GM12878 (cell line): ENCODE data around the gene SEPSECS. TPM values are rescaled to one million over a fixed set of nuclear protein-coding genes. Genes with fewer than 3 reads are reported as not detected.

Experiments used
- ATAC-seq: fragments of 200-7000 bp; cut with Tn5 transposase; 3 replicates; pipeline ENCODE4 v1.9.1; 2020; ENCODE audit warnings: mild to moderate bottlenecking, moderate library complexity
- BruUV-seq: library from RNA; stranded (reverse); fragments of 400-500 nt; replicated peaks from 2 replicates; lab custom pipeline; 2021; lab: Mats Ljungman, UMichigan
- CTCF ChIA-PET: fragments of 300-600 bp; sonication (Branson Sonifier 250); formaldehyde crosslinking; extraction: SDS; loops from one replicate; lab custom pipeline; 2021; ENCODE audit warnings: inconsistent platforms; lab: Yijun Ruan, JAX
- POLR2A ChIA-PET: fragments of 350-600 bp; formaldehyde crosslinking; extraction: SDS; loops from one replicate; lab custom pipeline; 2021; ENCODE audit warnings: inconsistent platforms; lab: Charles Lee
- RAD21 ChIA-PET: fragments of 300-600 bp; sonication (Branson Sonifier 250); formaldehyde crosslinking; loops from one replicate; lab custom pipeline; 2023; ENCODE audit warnings: antibody characterized with exemption; ENCODE audit not compliant: unreplicated experiment; lab: Charles Lee
- SMC1A ChIA-PET: fragments of 300-600 bp; sonication (Branson Sonifier 250); formaldehyde crosslinking; loops from one replicate; lab custom pipeline; 2023; ENCODE audit not compliant: unreplicated experiment, uncharacterized antibody; lab: Charles Lee
- DNase-seq: peaks from one replicate; pipeline ENCODE4 v3.0.0-alpha.2; 2011; ENCODE audit warnings: low read depth, low spot score
- FAIRE-seq: peaks from 3 replicates; lab custom pipeline; 2011; peaks lifted over from hg19 to GRCh38; lab: Jason Lieb, UNC
- H2AFZ ChIP-seq: 2 replicates; pipeline ENCODE4 v1.6.0; 2011; ENCODE audit warnings: low read depth, low read length, control low read depth; ENCODE audit not compliant: control insufficient read depth
- H3K27ac ChIP-seq: 2 replicates; pipeline ENCODE4 v1.5.1; 2011; ENCODE audit warnings: control low read depth; ENCODE audit not compliant: control insufficient read depth, insufficient read depth
- H3K27me3 ChIP-seq, 2 experiments: replicated peaks in 1 of 2; 2 replicates each; pipeline versions ENCODE4 v1.6.0 to v1.6.1; 2011; ENCODE audit warnings: low read length in 1 of 2; ENCODE audit not compliant: control insufficient read depth in 2 of 2, insufficient read depth in 2 of 2
- H3K36me3 ChIP-seq, 2 experiments: 2 replicates each; pipeline ENCODE4 v1.5.1; 2011; ENCODE audit warnings: low read length in 1 of 2; ENCODE audit not compliant: control insufficient read depth in 2 of 2, insufficient read depth in 2 of 2
- H3K4me1 ChIP-seq: 2 replicates; pipeline ENCODE4 v1.6.1; 2011; ENCODE audit warnings: mild to moderate bottlenecking, low read length, moderate library complexity, mixed read lengths; ENCODE audit not compliant: control insufficient read depth, insufficient read depth
- H3K4me2 ChIP-seq: 2 replicates; pipeline ENCODE4 v1.6.0; 2011; ENCODE audit warnings: control low read depth; ENCODE audit not compliant: control insufficient read depth, insufficient read depth
- H3K4me3 ChIP-seq: fragments of 200-600 bp; sonication (generic); 2 replicates; pipeline ENCODE4 v1.5.1; 2016
- H3K79me2 ChIP-seq: 2 replicates; pipeline ENCODE4 v1.6.0; 2011; ENCODE audit warnings: low read length; ENCODE audit not compliant: control insufficient read depth, insufficient read depth
- H3K9ac ChIP-seq: 2 replicates; pipeline ENCODE4 v1.8.0; 2011; ENCODE audit warnings: low read length, control low read depth, mixed read lengths; ENCODE audit not compliant: control insufficient read depth, insufficient read depth
- H3K9me3 ChIP-seq: replicated peaks from 3 replicates; pipeline ENCODE4 v1.5.1; 2011; ENCODE audit warnings: mild to moderate bottlenecking, low read length; ENCODE audit not compliant: control insufficient read depth, insufficient read depth
- H4K20me1 ChIP-seq: 2 replicates; pipeline ENCODE4 v1.6.0; 2011; ENCODE audit not compliant: control insufficient read depth, insufficient read depth
- BRCA1 ChIP-seq: IDR thresholded peaks from 2 replicates; pipeline ENCODE4 v1.6.1; 2011; ENCODE audit warnings: low read depth, low read length, improper control_type of control experiment
- EZH2 ChIP-seq: IDR thresholded peaks from 2 replicates; pipeline ENCODE4 v1.6.1; 2012; ENCODE audit warnings: low read depth, mild to moderate bottlenecking, control low read depth, inconsistent platforms, low read length, borderline replicate concordance; ENCODE audit not compliant: control insufficient read depth
- FOXM1 ChIP-seq: IDR thresholded peaks from 2 replicates; pipeline ENCODE4 v1.6.1; 2012; ENCODE audit warnings: low read depth, mild to moderate bottlenecking, inconsistent platforms, low read length, moderate library complexity
- HCFC1 ChIP-seq: fragments of 150-350 bp; IDR thresholded peaks from 2 replicates; pipeline ENCODE4 v1.6.1; 2014; ENCODE audit warnings: low read length
- JUND ChIP-seq: IDR thresholded peaks from 2 replicates; pipeline ENCODE4 v1.6.1; 2012; ENCODE audit warnings: low read depth, mild to moderate bottlenecking, low read length, improper control_type of control experiment, moderate library complexity
- MYC ChIP-seq: IDR thresholded peaks from 2 replicates; pipeline ENCODE4 v1.6.1; 2011; ENCODE audit warnings: mild to moderate bottlenecking, low read length, moderate library complexity, inconsistent platforms; ENCODE audit not compliant: insufficient read depth, insufficient replicate concordance, insufficient read length, severe bottlenecking
- RB1 ChIP-seq: fragments of 450-650 bp; formaldehyde crosslinking; IDR thresholded peaks from 2 replicates; pipeline ENCODE4 v1.6.1; 2017; ENCODE audit warnings: mild to moderate bottlenecking, borderline replicate concordance
- RUNX3 ChIP-seq: IDR thresholded peaks from 2 replicates; pipeline ENCODE4 v1.6.1; 2012; ENCODE audit warnings: low read length, inconsistent platforms
- SMAD1 ChIP-seq: fragments of 450-650 bp; IDR thresholded peaks from 2 replicates; pipeline ENCODE4 v1.6.1; 2018; ENCODE audit warnings: mild to moderate bottlenecking, low read depth; ENCODE audit not compliant: partially characterized antibody
- SMC3 ChIP-seq: IDR thresholded peaks from 2 replicates; pipeline ENCODE4 v1.6.1; 2011; ENCODE audit warnings: low read length, improper control_type of control experiment, borderline replicate concordance
- SREBF2 ChIP-seq: IDR thresholded peaks from 2 replicates; pipeline ENCODE4 v1.6.1; 2012; ENCODE audit warnings: mild to moderate bottlenecking, low read length
- SRF ChIP-seq, 2 experiments: IDR thresholded peaks; 2 replicates each; pipeline ENCODE4 v1.6.1; 2011; ENCODE audit warnings: low read depth in 2 of 2, low read length in 2 of 2, mild to moderate bottlenecking in 1 of 2, moderate library complexity in 1 of 2
- WGBS: methylation state at CpG from one replicate; pipeline ENCODE4 v1.1.6; 2016; ENCODE audit warnings: low lambda C conversion rate; ENCODE audit not compliant: insufficient replicate concordance, insufficient coverage; ENCODE audit errors: missing lambda C conversion rate; 5-methylcytosine and 5-hydroxymethylcytosine counted together
- in situ Hi-C: fragments of 300-500 bp; cut with MboI; formaldehyde crosslinking; loops from 9 replicates; pipeline ENCODE4 v1.14.3; 2018; ENCODE audit warnings: mixed read lengths
- intact Hi-C: fragments of 100-400 bp; cut with micrococcal nuclease; formaldehyde crosslinking; loops from one replicate; pipeline ENCODE4 v1.14.2; 2022; ENCODE audit not compliant: unreplicated experiment
- polyA plus RNA-seq, 11 experiments: library from polyadenylated mRNA; depleted of rRNA in 4 of 11; unstranded in 6 of 11; stranded (reverse) in 5 of 11; fragments of >200 nt; fragmentation: Nextera tagmentation in 4 of 11; fragmentation: Illumina TruSeq in 1 of 11; extraction: Ambion mirVana in 4 of 11; extraction: Trizol in 1 of 11; gene quantifications; 1 replicate in 1 of 11; 2 replicates in 10 of 11; pipeline versions ENCODE4 v1.2.1 to v1.2.3, GENCODE V29; 2011 to 2016; ENCODE audit warnings: inconsistent platforms in 2 of 11, missing spikeins in 2 of 11, low read depth in 1 of 11
- total RNA-seq, 4 experiments: library from RNA; depleted of rRNA in 3 of 4; stranded (reverse); fragments of >200 nt in 3 of 4; fragmentation: Illumina TruSeq in 1 of 4; extraction: Trizol in 1 of 4; gene quantifications; 2 replicates each; pipeline versions ENCODE4 v1.2.1 to v1.2.3, GENCODE V29; 2013 to 2021
- TF ChIP-seq, protein P1 (sequence below): IDR thresholded peaks from 2 replicates; pipeline ENCODE4 v1.6.1; 2011; ENCODE audit warnings: low read depth, low read length, improper control_type of control experiment, borderline replicate concordance
- TF ChIP-seq, protein P2 (sequence below): fragments of 450-650 bp; formaldehyde crosslinking; IDR thresholded peaks from 2 replicates; pipeline ENCODE4 v1.5.0; 2022; ENCODE audit warnings: mild to moderate bottlenecking, missing genetic modification characterization
- TF ChIP-seq, protein P3 (sequence below): IDR thresholded peaks from 2 replicates; pipeline ENCODE4 v1.6.1; 2012; ENCODE audit warnings: low read depth, low read length, improper control_type of control experiment

Gene SEPSECS
- total and polyA plus RNA-seq, 10 of the 15 experiments (the other 5 are each of a cell fraction or from before 2014, with no cell fraction given): 2.8 to 15.8 (median 7.2) TPM

- TF ChIP-seq, protein P1, sequence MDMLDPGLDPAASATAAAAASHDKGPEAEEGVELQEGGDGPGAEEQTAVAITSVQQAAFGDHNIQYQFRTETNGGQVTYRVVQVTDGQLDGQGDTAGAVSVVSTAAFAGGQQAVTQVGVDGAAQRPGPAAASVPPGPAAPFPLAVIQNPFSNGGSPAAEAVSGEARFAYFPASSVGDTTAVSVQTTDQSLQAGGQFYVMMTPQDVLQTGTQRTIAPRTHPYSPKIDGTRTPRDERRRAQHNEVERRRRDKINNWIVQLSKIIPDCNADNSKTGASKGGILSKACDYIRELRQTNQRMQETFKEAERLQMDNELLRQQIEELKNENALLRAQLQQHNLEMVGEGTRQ: no peak
- TF ChIP-seq SRF (IDR thresholded peaks at IDR 0.05; ENCODE audit: low read depth in 2 of 2, low read length in 2 of 2): no peak
These were observed 22.7 kb upstream of the SEPSECS start (continued) for GRCh38 chr4:25182937-25183336.

DNA sequence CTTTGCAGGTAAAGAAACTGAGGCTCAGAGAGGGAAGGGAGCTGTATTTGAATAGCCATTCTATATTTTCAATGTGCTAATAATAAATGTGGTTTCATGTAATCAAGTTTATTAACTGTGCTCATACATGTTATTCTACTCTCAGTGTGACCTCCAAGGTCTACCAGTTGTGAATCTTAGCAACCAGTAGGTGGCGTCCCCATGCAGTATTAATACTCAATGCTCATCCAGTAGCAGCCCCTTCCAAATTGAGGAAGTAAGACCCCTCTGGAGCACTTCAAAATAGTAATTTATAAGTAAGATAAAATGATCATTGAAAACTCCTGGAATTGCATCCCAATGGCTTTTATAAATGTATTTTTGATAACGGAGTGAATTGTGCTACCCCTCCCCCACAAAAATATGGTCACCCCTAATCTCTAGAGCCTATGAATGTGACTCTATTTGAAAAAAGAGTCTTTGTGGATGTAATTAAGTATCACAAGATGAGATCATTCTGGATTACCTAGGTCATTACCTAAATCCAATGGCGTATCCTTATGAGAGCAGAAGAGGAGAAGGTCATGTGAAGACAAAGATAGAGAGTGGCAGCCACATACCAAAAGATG is 20.4 kb upstream of the SEPSECS start:
- Histone ChIP-seq H2AFZ (no peak overlapping the region), H3K4me3 (no peak overlapping the region), H4K20me1 (no peaks in the 10 kb centered on the region), H3K36me3 (no peaks in the 10 kb centered on the region), H3K9ac (no peak overlapping the region), H3K4me1 (no peaks in the 10 kb centered on the region), H3K27ac (no peak overlapping the region), H3K9me3 (no peaks in the 10 kb centered on the region), H3K79me2 (no peaks in the 10 kb centered on the region), H3K4me2 (no peak overlapping the region), H3K27me3 (no peaks in the 10 kb centered on the region)
- ChIA-PET SMC1A (interaction anchor here (1.0 to 3.1 kb wide), 6 partner anchors 17 to 194 kb away, joined by 3 to 29 read pairs (median 5); no protein-coding TSS in a partner anchor), CTCF (interaction anchor here (0.7 to 5.8 kb wide), 19 partner anchors 13 to 199 kb away, joined by 3 to 92 read pairs (median 5); partner anchors contain the start of genes PI4K2B, SEPSECS and ZCCHC4), RAD21 (interaction anchor here (0.7 to 2.1 kb wide), 5 partner anchors 19 to 187 kb away, joined by 3 to 20 read pairs (median 4); partner anchors contain the start of genes PI4K2B and ZCCHC4), POLR2A (interaction anchor here (1.1 kb wide), 1 partner anchor 18 kb away, joined by 3 read pairs; no protein-coding TSS in a partner anchor)
- ATAC-seq: peak; percentile 99
- FAIRE-seq: no peak
- intact Hi-C loops (loop anchor here (1.0 to 5.0 kb wide), 2 partner anchors 132 to 187 kb away; partner anchors contain the start of gene ZCCHC4), in situ Hi-C loops (loop anchor here (25.0 kb wide), 1 partner anchor 182 kb away; no protein-coding TSS in a partner anchor)
- no TSS peak for BruUV-seq
- WGBS: 50% methylated on average over 3 of the region's 3 CpGs
- no peak for DNase-seq
- no peak for TF ChIP-seq SMAD1
- no peak for TF ChIP-seq RUNX3
- no peak for TF ChIP-seq RB1
- no peak for TF ChIP-seq BRCA1
- no peak for TF ChIP-seq HCFC1
- TF ChIP-seq, protein P2, sequence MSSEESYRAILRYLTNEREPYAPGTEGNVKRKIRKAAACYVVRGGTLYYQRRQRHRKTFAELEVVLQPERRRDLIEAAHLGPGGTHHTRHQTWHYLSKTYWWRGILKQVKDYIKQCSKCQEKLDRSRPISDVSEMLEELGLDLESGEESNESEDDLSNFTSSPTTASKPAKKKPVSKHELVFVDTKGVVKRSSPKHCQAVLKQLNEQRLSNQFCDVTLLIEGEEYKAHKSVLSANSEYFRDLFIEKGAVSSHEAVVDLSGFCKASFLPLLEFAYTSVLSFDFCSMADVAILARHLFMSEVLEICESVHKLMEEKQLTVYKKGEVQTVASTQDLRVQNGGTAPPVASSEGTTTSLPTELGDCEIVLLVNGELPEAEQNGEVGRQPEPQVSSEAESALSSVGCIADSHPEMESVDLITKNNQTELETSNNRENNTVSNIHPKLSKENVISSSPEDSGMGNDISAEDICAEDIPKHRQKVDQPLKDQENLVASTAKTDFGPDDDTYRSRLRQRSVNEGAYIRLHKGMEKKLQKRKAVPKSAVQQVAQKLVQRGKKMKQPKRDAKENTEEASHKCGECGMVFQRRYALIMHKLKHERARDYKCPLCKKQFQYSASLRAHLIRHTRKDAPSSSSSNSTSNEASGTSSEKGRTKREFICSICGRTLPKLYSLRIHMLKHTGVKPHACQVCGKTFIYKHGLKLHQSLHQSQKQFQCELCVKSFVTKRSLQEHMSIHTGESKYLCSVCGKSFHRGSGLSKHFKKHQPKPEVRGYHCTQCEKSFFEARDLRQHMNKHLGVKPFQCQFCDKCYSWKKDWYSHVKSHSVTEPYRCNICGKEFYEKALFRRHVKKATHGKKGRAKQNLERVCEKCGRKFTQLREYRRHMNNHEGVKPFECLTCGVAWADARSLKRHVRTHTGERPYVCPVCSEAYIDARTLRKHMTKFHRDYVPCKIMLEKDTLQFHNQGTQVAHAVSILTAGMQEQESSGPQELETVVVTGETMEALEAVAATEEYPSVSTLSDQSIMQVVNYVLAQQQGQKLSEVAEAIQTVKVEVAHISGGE: no peak
- peak; percentile 72 for TF ChIP-seq SMC3
- no peak for TF ChIP-seq FOXM1
- TF ChIP-seq, protein P3, sequence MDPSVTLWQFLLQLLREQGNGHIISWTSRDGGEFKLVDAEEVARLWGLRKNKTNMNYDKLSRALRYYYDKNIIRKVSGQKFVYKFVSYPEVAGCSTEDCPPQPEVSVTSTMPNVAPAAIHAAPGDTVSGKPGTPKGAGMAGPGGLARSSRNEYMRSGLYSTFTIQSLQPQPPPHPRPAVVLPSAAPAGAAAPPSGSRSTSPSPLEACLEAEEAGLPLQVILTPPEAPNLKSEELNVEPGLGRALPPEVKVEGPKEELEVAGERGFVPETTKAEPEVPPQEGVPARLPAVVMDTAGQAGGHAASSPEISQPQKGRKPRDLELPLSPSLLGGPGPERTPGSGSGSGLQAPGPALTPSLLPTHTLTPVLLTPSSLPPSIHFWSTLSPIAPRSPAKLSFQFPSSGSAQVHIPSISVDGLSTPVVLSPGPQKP: no peak
- no peak for TF ChIP-seq MYC
- TF ChIP-seq SREBF2: no peak
- TF ChIP-seq JUND: no peak
- no peak for TF ChIP-seq EZH2
